CD4-positive, alpha-beta T cell (primary cell): ENCODE data around the gene BCL2. TPM values are rescaled to one million over a fixed set of nuclear protein-coding genes. Genes with fewer than 3 reads are reported as not detected.

Experiments used
- ATAC-seq: fragments of 200-7000 bp; cut with Tn5 transposase; one replicate; pipeline ENCODE4 v1.10.0; 2022; ENCODE audit warnings: mild to moderate bottlenecking; ENCODE audit not compliant: poor library complexity
- CTCF ChIA-PET: fragments of 350-600 bp; sonication (Branson Sonifier 250); formaldehyde crosslinking; loops from one replicate; lab custom pipeline; 2021; ENCODE audit warnings: antibody characterized with exemption, inconsistent platforms; lab: Charles Lee
- POLR2A ChIA-PET: fragments of 350-600 bp; sonication (Branson Sonifier 250); formaldehyde crosslinking; loops from one replicate; lab custom pipeline; 2021; ENCODE audit warnings: antibody characterized with exemption, inconsistent platforms; lab: Charles Lee
- DNase-seq, 14 experiments: peaks; one replicate each; pipeline ENCODE4 v3.0.0-alpha.2; 2013 to 2020; ENCODE audit warnings: mixed read lengths in 2 of 14
- H3K27ac ChIP-seq, 2 donors: one replicate each; pipeline versions ENCODE4 v1.5.1 to v1.7.0; 2013; ENCODE audit warnings: low read length in 2 of 2, low read depth in 1 of 2, mild to moderate bottlenecking in 1 of 2
- H3K27me3 ChIP-seq, 2 experiments: 1 replicate in 1 of 2; 2 replicates in 1 of 2; pipeline versions ENCODE4 v1.6.1 to v1.7.0; 2013; ENCODE audit warnings: low read length in 2 of 2, control low read depth in 1 of 2, mild to moderate bottlenecking in 1 of 2, moderate library complexity in 1 of 2; ENCODE audit not compliant: insufficient read depth in 2 of 2, control insufficient read depth in 1 of 2
- H3K36me3 ChIP-seq: one replicate; pipeline ENCODE4 v1.6.1; 2013; ENCODE audit warnings: low read length, control low read depth; ENCODE audit not compliant: insufficient read depth
- H3K4me1 ChIP-seq: one replicate; pipeline ENCODE4 v1.6.1; 2013; ENCODE audit warnings: low read length, control low read depth; ENCODE audit not compliant: insufficient read depth
- H3K4me3 ChIP-seq: one replicate; pipeline ENCODE4 v1.5.1; 2013; ENCODE audit warnings: mild to moderate bottlenecking, low read length, moderate library complexity
- H3K9me3 ChIP-seq, 2 experiments: 1 replicate in 1 of 2; 2 replicates in 1 of 2; pipeline versions ENCODE4 v1.6.1 to v1.7.0; 2013; ENCODE audit warnings: low read length in 2 of 2, mild to moderate bottlenecking in 2 of 2, control low read depth in 1 of 2, moderate library complexity in 1 of 2; ENCODE audit not compliant: control insufficient read depth in 1 of 2, insufficient read depth in 1 of 2
- H3K27ac Mint-ChIP-seq: one replicate; pipeline ENCODE4 v1.8.0; 2020; ENCODE audit warnings: mixed read lengths
- H3K27me3 Mint-ChIP-seq: one replicate; pipeline ENCODE4 v1.8.0; 2021; ENCODE audit warnings: mixed read lengths
- H3K36me3 Mint-ChIP-seq: one replicate; pipeline ENCODE4 v1.8.0; 2021; ENCODE audit warnings: low read depth, mixed read lengths
- H3K4me1 Mint-ChIP-seq: one replicate; pipeline ENCODE4 v1.8.0; 2021; ENCODE audit warnings: low read depth, mixed read lengths
- H3K4me3 Mint-ChIP-seq: one replicate; pipeline ENCODE4 v1.8.0; 2020; ENCODE audit warnings: mild to moderate bottlenecking, mixed read lengths
- H3K9me3 Mint-ChIP-seq: one replicate; pipeline ENCODE4 v1.8.0; 2020; ENCODE audit warnings: mixed read lengths
- intact Hi-C, 2 experiments: fragments of 100-400 bp; cut with DNase I in 1 of 2; cut with micrococcal nuclease in 1 of 2; formaldehyde crosslinking; loops; one replicate each; pipeline versions ENCODE4 v1.15.1 to v1.9.0; 2023 to 2025; cut with DNase I, micrococcal nuclease
- total RNA-seq, 174 experiments: library from RNA in 2 of 174; stranded (reverse) in 2 of 174; gene quantifications; one replicate each; pipeline ENCODE4 v1.2.3 and lab custom pipeline; 2021 to 2026
- TF ChIP-seq, protein P1 (sequence below): fragments of 200-600 bp; IDR thresholded peaks from one replicate; pipeline ENCODE4 v1.8.0; 2022; ENCODE audit warnings: antibody characterized with exemption, mild to moderate bottlenecking

The BCL2 gene
- total RNA-seq, 2 experiments from 2014 or later: 40.1 to 40.3 TPM

GRCh38 chr18:63147973-63148372 is 171.6 kb downstream of the BCL2 start:
- Histone ChIP-seq H3K36me3 (peaks cover 20% of the 10 kb centered on the region), H3K9me3 (no peaks in the 10 kb centered on the region), H3K4me1 (peaks cover 41% of the 10 kb centered on the region), H3K27me3 (no peaks in the 10 kb centered on the region), H3K27ac (no peak overlapping the region), H3K4me3 (no peak overlapping the region)
- ChIA-PET POLR2A (no interaction called here), CTCF (no interaction called here)
- H3K27ac Mint-ChIP-seq: no peak overlapping the region
- H3K9me3 Mint-ChIP-seq: no peaks in the 10 kb centered on the region
- ATAC-seq (no peak), DNase-seq (no peak)
- H3K27me3 Mint-ChIP-seq: no peaks in the 10 kb centered on the region
- H3K36me3 Mint-ChIP-seq: peaks cover 25% of the 10 kb centered on the region
- H3K4me3 Mint-ChIP-seq: no peak overlapping the region
- TF ChIP-seq, protein P1, sequence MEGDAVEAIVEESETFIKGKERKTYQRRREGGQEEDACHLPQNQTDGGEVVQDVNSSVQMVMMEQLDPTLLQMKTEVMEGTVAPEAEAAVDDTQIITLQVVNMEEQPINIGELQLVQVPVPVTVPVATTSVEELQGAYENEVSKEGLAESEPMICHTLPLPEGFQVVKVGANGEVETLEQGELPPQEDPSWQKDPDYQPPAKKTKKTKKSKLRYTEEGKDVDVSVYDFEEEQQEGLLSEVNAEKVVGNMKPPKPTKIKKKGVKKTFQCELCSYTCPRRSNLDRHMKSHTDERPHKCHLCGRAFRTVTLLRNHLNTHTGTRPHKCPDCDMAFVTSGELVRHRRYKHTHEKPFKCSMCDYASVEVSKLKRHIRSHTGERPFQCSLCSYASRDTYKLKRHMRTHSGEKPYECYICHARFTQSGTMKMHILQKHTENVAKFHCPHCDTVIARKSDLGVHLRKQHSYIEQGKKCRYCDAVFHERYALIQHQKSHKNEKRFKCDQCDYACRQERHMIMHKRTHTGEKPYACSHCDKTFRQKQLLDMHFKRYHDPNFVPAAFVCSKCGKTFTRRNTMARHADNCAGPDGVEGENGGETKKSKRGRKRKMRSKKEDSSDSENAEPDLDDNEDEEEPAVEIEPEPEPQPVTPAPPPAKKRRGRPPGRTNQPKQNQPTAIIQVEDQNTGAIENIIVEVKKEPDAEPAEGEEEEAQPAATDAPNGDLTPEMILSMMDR: no peak
- peaks cover 49% of the 10 kb centered on the region for H3K4me1 Mint-ChIP-seq
- intact Hi-C loops: no loop called here

GRCh38 chr18:63146828-63147409 is 172.7 kb downstream of the BCL2 start:
- intact Hi-C loops: no loop called here
- H3K4me1 ChIP-seq: peaks cover 33% of the 10 kb centered on the region
- H3K36me3 Mint-ChIP-seq: peaks cover 31% of the 10 kb centered on the region
- H3K9me3 Mint-ChIP-seq: no peaks in the 10 kb centered on the region
- no peak overlapping the region for H3K4me3 Mint-ChIP-seq
- no peak overlapping the region for H3K27ac Mint-ChIP-seq
- peaks cover 27% of the 10 kb centered on the region for H3K36me3 ChIP-seq
- no peaks in the 10 kb centered on the region for H3K27me3 Mint-ChIP-seq
- H3K27ac ChIP-seq: no peak overlapping the region
- peaks cover 43% of the 10 kb centered on the region for H3K4me1 Mint-ChIP-seq
- no peak overlapping the region for H3K4me3 ChIP-seq
- H3K9me3 ChIP-seq: no peaks in the 10 kb centered on the region
- ATAC-seq (no peak), DNase-seq (no peak)
- no peaks in the 10 kb centered on the region for H3K27me3 ChIP-seq
- TF ChIP-seq, protein P1: no peak
- CTCF ChIA-PET: no interaction called here
- POLR2A ChIA-PET: no interaction called here

GRCh38 chr18:63145851-63146555 is 173.6 kb downstream of the BCL2 start:
- Histone ChIP-seq H3K4me3 (no peak overlapping the region), H3K4me1 (peaks cover 31% of the 10 kb centered on the region), H3K27me3 (no peaks in the 10 kb centered on the region), H3K36me3 (peaks cover 36% of the 10 kb centered on the region), H3K27ac (no peak overlapping the region), H3K9me3 (no peaks in the 10 kb centered on the region)
- H3K36me3 Mint-ChIP-seq: peaks cover 36% of the 10 kb centered on the region
- POLR2A ChIA-PET: interaction anchor here (1.1 kb wide), 1 partner anchor 8 kb away, joined by 3 read pairs; no protein-coding TSS in a partner anchor
- H3K9me3 Mint-ChIP-seq: no peaks in the 10 kb centered on the region
- no peak for DNase-seq
- CTCF ChIA-PET: interaction anchor here (4.6 kb wide), 1 partner anchor 172 kb away, joined by 16 read pairs; no protein-coding TSS in a partner anchor
- no peaks in the 10 kb centered on the region for H3K27me3 Mint-ChIP-seq
- no peak overlapping the region for H3K4me3 Mint-ChIP-seq
- no peak for ATAC-seq
- TF ChIP-seq, protein P1: no peak
- H3K4me1 Mint-ChIP-seq: peaks cover 38% of the 10 kb centered on the region
- intact Hi-C loops: no loop called here
- no peak overlapping the region for H3K27ac Mint-ChIP-seq
